AG09309 (cell line): Measurements from ENCODE around the gene CRYGA.

Experiments
- DNase-seq: peaks from one replicate; pipeline ENCODE4 v3.0.0-alpha.2; 2010; ENCODE audit warnings: low read depth
- H3K4me3 ChIP-seq: 2 replicates; pipeline ENCODE4 v1.5.1; 2011; ENCODE audit warnings: mild to moderate bottlenecking, low read depth, low read length, moderate library complexity; ENCODE audit not compliant: control insufficient read depth
- TF ChIP-seq, protein P1 (sequence below): IDR thresholded peaks from 2 replicates; pipeline ENCODE4 v1.5.1; 2011; ENCODE audit warnings: mild to moderate bottlenecking, low read depth, low read length, inconsistent platforms; ENCODE audit not compliant: insufficient read depth, control insufficient read depth; ENCODE audit errors: missing control alignments

The CRYGA gene

DNA sequence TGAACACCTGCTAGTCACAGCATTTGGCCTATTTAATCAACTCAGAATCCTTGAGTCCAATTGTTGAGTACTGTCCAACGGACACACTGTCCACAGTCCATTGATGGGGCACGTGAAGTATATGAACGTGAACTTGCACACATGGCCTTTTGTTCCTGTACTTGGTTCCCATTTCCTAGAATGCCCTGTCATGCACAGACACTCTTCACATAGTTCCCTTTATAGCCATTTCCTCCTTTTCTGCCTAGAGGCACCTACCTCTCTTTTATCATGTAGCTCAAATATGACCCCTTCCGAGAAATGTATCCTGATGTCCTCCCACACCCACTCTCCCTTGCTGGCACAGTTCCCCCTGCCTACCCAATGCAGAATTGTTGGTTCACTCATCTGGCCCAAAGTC lies 8.7 kb upstream of the CRYGA start:
- H3K4me3 ChIP-seq: no peak overlapping the region
- TF ChIP-seq, protein P1, sequence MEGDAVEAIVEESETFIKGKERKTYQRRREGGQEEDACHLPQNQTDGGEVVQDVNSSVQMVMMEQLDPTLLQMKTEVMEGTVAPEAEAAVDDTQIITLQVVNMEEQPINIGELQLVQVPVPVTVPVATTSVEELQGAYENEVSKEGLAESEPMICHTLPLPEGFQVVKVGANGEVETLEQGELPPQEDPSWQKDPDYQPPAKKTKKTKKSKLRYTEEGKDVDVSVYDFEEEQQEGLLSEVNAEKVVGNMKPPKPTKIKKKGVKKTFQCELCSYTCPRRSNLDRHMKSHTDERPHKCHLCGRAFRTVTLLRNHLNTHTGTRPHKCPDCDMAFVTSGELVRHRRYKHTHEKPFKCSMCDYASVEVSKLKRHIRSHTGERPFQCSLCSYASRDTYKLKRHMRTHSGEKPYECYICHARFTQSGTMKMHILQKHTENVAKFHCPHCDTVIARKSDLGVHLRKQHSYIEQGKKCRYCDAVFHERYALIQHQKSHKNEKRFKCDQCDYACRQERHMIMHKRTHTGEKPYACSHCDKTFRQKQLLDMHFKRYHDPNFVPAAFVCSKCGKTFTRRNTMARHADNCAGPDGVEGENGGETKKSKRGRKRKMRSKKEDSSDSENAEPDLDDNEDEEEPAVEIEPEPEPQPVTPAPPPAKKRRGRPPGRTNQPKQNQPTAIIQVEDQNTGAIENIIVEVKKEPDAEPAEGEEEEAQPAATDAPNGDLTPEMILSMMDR: no peak
- DNase-seq: no peak

DNA sequence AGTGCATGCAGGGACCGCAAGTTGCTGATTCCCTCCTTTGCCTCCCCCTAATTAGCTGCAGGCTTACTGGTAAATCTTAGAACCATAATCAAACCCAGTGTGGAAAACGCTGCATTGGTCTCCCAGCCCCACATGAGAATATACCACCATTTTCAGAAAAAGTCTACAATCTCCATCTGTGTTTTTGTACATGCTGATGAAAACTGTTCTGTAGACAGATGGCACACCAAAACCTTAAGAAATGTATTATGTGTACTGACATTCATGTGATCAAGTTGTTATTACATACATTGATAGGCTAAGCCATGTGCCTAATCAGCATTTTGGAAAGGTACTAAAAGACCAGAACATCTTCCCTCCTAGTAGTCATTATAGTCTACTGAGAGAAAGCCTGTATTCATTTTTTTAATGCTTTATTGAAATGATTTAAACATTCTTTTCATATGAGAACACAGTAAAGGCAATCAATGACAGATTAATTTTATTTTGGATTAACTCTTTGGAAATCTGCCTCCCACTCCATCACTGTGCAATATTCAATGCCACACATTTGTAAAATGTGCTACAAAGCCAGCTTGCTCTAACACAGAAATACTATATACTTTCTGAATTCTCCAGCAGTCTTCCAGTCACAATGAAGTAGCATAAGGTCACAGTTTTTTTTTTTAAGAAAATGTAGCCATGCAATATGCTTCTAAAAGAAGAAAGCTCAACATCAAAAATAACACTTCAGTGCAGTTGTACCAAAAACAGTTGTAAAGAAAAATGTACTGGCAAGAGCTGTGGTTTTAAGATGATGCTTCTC lies 1.8 kb upstream of the CRYGA start:
- DNase-seq: no peak
- TF ChIP-seq, protein P1: no peak
- H3K4me3 ChIP-seq: no peak overlapping the region

DNA sequence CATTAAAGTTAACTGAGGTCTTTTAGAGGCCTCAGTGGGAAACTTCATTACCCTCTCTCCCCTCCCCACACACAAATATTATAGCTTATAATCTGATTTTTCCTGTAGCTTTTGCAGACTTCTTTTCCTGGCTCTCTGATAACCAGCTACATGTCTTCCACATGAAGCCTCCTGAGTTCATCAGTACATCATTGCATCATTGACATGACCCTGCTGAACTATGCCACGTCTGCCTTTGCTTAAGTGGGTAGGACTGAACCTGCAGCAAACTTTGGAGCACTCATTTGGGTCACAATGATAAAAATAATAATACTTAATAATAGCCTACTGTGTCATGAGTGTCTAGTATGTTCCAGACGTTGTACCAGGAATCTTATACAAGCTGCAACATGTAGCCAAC lies 7.0 kb downstream of the CRYGA start:
- no peak for DNase-seq
- H3K4me3 ChIP-seq: no peak overlapping the region
- TF ChIP-seq, protein P1: no peak

DNA sequence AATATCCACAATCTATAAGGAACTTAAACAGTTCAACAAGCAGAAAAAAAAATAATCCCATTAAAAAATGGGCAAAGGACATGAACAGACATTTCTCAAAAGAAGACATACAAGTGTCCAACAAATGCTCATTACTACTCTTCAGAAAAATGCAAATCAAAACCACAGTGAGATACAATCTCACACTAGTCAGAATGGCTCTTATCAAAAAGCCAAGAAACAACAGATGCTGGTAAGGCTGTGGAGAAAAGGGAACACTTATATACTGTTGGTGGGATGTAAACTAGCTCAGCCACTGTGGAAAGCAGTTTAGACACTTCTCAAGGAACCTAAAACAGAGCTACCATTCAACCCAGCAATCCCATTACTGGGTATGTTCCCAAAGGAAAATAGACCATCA lies 10.2 kb downstream of the CRYGA start:
- no peak overlapping the region for H3K4me3 ChIP-seq
- TF ChIP-seq, protein P1: no peak
- no peak for DNase-seq

DNA sequence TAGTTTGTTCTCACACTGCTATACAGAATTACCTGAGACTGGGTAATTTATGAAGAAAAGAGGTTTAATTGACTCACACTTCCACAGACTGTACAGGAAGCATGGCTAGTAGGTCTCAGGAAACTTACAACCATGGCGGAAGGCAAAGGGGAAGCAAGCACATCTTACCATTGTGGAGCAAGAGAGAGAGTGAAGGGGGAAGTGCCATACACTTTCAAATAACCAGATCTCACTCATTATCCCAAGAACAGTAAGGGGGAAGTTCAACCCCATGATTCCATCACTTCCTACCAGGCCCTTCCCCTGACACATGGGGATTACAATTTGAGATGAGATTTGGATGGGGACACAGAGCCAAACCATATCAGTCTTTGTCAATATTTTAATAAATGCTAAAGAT lies 12.4 kb downstream of the CRYGA start:
- H3K4me3 ChIP-seq: no peak overlapping the region
- TF ChIP-seq, protein P1: no peak
- DNase-seq: no peak

DNA sequence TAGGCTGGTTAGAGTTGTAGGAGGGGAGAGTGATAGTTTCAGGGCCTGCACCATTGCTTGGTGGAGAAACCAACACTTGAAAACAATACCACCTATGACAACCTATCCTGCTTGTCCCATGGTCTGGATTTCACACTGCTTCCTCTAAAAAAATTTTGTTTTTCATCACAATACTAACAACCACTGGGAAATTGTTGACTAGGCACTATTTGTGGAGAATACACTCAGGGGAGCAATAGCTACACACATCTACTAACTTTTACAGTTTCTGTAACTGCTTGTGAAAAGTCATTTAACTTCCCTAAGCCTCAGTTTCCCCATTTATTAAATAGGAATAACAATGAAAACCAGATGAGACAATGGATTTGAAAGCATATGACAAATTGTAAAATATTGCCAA lies 13.3 kb downstream of the CRYGA start:
- no peak for DNase-seq
- H3K4me3 ChIP-seq: no peak overlapping the region
- TF ChIP-seq, protein P1: no peak
